ENCODE data around the gene CFAP410.

The CFAP410 gene

GRCh38 chr21:44329971-44330681 lies 9.1 kb downstream of the CFAP410 start:
- no peak for DNase-seq

- no peak for DNase-seq
These were observed 9.9 kb downstream of the CFAP410 start for GRCh38 chr21:44329086-44329889.

DNA sequence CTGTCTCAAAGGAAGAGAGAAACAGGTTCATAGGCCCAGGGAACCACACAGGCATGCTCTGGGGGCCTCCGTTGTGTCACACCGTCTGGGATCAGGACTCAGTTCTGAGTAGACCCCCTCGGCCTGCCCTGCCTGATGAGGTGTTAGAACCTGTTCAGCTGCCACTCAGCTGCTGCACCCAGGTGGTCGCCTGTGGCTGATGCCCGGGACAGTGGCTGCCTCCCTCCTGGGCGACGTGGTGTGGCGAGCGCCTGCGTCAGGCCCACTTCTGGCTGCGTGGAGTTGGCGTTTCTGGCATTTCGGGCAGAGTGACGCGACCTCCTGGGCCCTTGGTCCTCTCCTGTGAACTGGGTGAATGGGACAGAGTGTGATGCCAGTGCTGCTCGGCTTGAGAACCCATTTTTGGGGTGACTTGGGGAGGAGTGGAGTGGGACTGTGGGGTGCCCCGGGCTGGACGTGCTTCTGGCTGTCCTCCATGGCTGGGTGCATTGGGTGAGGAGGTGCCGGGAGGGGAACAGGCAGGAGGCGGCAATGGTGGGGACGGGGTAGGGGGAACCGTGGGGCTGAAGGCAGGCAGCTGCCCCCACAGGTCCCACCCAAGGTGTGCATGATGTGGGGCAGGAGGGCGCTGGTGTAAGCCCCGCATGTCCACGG lies 10.8 kb downstream of the CFAP410 start:
- no peak for DNase-seq

- DNase-seq = no peak
These were observed 11.6 kb downstream of the CFAP410 start for GRCh38 chr21:44327603-44327974.

DNA sequence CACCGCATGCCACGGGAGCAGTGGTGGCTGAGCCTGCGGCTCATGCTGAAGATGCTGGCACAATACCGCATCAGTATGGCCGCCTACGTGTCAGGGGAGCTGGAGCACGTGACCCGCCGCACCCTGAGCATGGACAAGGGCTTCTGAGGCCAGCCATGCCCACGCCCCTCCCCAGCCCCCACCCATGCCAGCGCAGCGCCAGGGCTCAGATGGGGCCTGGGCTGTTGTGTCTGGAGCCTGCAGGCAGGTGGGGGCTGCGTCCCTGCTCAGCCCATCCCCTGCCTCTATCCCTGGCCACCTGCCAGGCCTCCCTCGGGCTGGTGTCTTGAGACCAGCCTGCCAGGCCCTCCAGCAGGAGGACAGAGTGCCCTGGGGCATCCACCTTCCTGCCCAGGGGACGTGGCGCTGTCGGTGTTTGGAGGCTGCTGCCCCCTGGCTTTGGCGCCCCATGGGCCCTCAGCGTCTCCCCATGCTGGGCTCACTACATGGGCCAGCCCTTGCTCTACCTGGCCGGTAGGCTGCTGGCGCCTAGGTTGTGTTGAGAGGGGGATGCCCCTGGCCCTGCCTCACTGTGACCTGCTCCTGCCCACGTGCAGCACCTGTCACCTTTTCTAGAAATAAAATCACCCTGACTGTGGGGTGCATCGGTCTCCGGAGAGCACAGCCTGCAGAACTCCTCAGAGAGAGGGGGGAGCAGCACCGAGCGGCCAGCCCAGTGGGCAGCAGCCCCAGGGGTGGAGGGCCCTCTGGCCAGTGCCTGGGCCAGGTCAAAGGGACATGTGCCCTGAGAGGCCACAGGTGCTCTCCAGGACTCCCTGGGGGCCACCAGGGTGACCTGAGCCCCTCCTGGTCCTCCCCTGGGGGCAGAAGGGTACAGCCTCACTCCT lies 12.2 kb downstream of the CFAP410 start:
- no peak for DNase-seq

DNA sequence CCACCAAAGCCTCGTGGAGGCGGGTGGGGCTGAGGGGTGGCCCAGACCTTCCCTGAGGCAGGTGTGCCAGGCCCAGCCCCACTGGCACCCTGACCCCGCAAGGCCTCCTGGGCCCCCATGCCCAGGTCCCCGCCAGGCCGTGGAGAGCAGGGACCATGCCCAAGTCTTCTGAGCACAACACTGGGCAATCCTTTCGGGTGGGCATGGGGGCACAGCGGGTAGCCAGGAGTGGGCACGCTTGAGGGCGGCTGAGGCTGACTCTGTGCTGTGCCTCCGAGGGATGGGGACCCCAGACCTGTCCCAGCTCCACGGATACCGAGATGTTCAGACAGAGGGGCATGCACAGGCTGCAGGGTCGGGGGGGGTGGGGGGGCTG lies 12.9 kb downstream of the CFAP410 start:
- no peak for DNase-seq

- DNase-seq = no peak
These were observed 13.6 kb downstream of the CFAP410 start for GRCh38 chr21:44325386-44326271.

GRCh38 chr21:44324854-44325107 lies 14.4 kb downstream of the CFAP410 start:
- DNase-seq = no peak

GRCh38 chr21:44324106-44324853 lies 14.9 kb downstream of the CFAP410 start:
- DNase-seq = no peak

DNA sequence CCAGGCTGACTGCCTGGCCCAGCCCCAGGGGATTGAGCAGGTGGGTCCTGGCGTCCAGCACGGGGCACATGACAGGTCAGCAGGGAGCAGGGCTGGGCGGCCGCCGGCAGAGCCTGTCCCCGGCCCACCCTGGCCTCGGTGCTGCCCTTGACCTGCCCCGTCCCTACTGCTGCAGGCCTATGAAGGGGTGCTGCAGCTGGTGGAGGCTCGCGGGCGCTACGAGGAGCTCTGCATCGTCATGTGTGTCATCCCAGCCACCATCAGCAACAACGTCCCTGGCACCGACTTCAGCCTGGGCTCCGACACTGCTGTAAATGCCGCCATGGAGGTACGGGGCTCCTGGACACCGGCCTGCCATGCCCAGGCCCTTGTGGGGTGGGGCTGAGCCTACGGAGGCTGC lies 15.6 kb downstream of the CFAP410 start:
- DNase-seq = no peak

DNA sequence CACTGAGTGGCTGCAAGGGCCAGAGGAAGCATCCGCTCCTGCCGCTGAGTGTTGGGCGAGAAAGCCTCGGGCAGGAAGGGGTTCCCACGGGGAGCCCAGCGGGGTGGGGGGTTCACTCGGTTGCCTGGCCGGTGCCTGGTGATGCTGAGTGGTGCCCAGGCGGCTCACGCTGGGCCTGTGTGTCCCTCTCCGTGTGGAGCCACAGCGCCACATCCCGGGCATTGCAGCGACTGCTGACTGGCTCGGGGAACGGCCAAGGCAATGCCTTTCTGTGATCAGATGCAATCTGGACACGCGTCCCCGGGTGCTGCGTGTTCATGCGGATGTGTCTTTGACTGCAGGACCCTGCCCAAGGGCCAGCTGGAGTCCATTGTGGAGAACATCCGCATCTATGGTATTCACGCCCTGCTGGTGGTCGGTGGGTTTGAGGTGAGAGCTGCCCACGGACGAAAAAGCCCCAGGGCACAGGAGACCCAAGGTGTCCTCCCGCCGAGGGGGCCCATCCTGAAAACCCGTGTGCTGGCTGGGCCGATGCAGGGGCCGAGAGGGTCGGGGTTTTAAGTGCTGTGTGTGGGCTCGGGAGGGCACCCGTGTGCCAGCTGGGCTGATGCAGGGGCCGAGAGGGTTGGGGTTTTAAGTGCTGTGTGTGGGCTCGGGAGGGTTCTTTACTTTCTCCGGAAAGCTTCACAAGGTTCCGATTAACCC lies 16.4 kb downstream of the CFAP410 start:
- no peak for DNase-seq

GRCh38 chr21:44321846-44322450 lies 17.2 kb downstream of the CFAP410 start:
- no peak for DNase-seq

DNA sequence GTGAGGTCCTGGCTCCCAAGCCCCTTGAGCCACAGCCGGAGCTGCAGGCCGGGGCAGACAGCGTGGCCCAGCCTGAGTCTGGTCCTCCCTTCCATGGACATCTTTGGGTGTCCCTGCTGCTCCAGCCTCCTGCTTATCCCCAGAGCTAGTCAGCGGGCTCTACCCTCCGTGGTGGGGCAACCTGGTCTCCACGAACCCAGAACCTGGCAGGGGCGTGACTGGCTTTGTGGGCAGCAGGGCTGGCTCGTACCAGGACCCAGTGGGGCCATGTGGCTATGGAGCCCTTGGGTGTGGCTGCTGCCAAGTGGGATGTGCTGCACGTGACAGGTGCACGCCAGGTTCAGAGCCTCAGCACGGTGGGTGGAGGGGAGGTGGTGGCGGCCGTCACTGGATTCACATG lies 18.3 kb downstream of the CFAP410 start:
- no peak for DNase-seq

GRCh38 chr21:44319407-44320065 lies 19.7 kb downstream of the CFAP410 start:
- DNase-seq = no peak

- no peak for DNase-seq
These were observed 20.5 kb downstream of the CFAP410 start for GRCh38 chr21:44318489-44319285.

- DNase-seq = no peak
These were observed 21.3 kb downstream of the CFAP410 start for GRCh38 chr21:44317871-44318270.

DNA sequence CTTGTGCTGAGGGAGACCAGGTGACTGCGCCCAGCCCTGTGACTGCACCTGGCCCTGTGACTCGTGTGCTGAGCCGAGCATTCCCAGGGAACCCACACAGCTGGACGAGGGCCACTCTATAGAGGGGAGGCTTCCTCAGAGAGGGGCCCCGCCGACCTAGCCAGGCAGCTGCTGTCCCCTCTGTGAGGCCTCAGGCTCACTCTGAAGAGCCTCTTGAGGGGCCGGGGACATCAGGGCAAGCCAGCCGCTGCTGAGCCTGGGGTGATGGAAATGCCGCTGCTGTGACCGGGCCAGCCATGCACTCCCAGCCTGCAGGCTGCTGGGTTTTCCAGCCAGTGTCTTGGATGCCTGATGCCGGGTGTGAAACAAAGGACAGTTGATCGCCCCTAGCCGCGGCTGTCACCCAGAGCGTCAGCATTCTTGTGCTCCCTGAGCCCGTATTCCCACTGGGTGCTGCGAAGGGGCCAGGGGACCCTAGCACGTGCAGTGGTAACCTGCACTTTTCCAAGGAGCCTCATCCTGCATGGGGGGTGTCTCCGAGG lies 21.9 kb downstream of the CFAP410 start:
- no peak for DNase-seq

DNA sequence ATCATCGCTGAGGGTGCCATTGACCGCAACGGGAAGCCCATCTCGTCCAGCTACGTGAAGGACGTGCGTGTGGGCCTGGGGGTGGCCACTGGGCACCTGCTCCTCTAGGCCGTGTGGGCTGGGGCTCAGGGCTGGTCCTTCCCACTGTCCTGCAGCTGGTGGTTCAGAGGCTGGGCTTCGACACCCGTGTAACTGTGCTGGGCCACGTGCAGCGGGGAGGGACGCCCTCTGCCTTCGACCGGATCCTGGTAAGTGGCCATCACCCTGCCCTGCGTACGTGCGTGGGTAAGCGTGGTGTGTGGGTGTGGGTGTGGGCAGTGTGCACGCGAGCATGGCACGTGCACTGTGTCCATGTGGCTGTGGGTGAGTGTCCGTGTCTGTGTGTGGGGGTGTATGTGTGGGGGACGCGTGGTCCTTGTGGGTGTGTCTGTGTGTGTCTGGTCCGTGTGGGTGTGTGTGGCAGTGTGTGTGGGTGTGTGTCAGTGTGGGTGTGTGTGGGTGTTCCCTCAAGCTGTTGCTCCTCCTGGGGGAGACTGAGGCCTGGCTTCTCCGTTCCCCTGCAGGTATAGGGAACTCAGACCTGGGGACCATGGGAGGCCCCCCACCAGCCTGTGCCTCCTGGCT lies 22.8 kb downstream of the CFAP410 start:
- DNase-seq = no peak
